ENCODE results near the gene KRTAP12-1. TPM values are rescaled to one million over a fixed set of nuclear protein-coding genes. Genes with fewer than 3 reads are reported as not detected.

Gene KRTAP12-1, protein sequence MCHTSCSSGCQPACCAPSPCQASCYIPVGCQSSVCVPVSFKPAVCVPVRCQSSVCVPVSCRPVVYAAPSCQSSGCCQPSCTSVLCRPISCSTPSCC
- not detected for total RNA-seq
- long read RNA-seq, result 0 reads

DNA sequence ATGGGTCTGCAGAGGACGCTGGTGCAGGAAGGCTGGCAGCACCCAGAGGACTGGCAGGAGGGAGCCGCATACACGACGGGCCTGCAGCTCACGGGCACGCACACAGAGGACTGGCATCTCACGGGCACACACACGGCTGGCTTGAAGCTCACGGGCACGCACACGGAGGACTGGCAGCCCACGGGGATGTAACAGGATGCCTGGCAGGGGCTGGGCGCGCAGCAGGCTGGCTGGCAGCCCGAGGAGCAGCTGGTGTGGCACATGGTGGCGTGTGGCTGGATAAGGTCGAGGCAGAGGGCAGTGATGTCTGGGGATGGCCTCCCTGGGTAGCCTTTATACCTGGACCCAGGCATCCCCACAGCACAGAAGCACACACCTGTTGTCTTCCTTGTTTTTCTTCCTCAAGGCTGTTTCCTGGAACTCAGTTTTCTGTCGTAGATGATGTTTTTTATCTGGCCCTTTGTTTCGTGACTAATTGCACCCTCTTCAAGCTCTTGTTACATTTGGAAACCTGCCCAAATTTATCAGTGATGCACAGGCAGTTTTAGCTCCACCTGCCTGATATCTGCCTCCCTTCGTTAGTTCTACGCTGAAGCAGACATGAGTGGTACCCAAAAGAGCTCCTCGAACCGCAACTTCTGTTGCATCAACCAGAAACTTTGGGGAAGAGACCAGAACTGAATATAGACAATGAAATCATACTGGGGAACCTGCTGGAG lies at the start of gene KRTAP12-1:
Gene KRTAP12-1 (minus strand): TSS at position 303 of the 719 bp plus-strand sequence. CDS start 40 bp downstream, at position 263.
- DNase-seq (no peak), ATAC-seq (ENCODE audit: poor library complexity) (no peak)
- intact Hi-C loops (cut with DNase I), result no loop called here

DNA sequence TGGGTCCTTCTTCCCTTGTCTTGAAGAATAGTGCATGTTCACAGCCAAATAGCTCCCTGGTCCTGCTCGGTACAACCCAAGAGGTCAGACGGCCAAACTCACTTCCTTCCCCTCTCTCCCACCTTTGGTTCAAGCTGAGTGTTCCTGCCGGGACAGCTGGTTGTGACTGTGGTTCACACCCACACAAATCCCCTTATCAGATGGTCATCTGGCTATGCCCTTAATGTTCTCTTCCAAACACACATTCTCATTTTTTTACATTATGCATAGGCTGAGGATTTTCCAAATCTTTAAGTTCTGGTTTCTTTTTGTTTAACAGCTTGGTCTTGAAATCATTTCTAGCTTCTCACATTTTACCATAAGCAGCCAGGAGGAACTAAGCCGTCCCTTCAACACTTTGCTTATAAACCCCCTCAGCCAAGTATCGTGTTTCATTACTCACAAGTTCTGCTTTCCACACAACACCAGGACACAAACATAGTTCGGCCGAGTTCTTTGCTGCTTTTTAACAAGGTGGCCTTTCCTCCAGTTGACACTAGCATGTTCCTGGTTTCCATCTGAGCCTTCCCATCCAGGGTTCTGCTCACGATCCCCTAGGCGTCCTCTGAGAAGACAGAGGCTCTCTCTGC lies 49.1 kb upstream of the KRTAP12-1 start:
- intact Hi-C loops (cut with DNase I), result no loop called here
- DNase-seq (no peak), ATAC-seq (ENCODE audit: poor library complexity) (no peak)

DNA sequence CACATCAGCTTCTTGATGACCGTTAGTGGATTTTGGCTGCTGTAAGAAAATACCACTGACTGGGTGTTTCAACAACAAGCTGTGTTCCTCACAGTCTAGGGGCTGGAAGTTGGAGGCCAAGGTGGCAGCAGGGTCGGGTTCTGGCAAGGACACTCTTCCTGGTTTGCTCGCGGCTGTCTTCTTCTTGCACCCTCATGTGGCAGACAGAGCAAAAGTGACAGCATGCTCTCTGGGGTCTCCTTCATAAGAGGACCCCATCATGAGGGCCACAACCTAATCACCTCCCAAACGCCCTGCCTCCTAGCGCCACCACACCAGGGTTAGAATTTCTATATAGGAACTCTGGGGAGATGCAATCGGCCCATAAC lies 48.0 kb upstream of the KRTAP12-1 start:
- intact Hi-C loops (cut with DNase I), result no loop called here
- ATAC-seq (ENCODE audit: poor library complexity) (no peak), DNase-seq (no peak)

DNA sequence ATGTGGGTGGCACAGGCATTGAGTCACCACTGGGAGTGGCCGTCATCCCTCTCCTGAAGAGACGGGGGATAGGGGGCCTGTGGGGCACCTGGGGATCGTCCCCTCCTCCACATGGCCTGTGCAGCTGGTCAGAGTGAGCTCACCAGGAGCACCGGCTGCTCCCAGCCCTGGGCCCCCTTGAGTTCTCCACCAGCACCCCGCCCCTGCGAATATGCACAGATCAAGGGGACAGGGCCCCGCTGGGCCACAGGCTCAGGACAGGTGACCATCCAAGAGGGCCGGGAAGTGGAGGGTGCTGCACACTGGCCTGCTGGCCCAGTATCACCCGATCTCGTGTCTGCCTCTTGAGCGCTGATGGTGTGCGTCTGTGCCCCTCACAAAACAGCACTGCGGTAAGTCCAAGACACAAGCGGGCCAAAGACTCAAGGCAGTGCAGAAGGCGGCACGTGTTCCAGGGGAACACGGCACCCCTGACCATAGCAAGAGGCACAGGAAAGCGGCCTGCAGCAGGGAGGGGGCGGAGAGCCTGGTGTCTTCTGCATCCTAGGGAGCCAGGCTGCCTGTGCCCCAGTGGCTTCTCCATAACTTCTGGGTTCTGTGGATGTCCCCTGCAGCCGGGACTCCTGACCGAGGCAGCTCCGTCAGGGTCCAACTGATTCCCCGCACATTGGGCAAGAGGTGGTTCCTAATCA lies 47.5 kb upstream of the KRTAP12-1 start:
- DNase-seq (no peak), ATAC-seq (ENCODE audit: poor library complexity) (no peak)
- intact Hi-C loops (cut with DNase I), result no loop called here

DNA sequence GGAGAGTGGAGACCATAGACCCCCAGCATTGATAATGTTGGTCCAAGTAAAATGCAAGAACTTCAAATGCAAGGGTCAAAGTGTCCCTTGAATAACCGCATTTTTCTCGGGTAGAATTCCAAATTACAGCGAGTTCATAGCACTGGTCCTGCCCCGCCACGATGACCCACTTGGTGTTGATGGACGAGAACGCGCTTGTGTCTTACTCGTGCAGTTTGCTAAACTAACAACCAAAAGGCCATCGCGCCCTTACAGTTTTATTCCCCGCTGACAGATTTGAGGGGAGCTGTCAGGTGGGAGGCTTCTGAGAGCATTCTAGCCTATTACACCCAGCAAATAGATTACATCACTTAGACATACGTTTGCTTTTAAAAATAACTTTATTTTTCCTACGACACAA lies 46.8 kb upstream of the KRTAP12-1 start:
- DNase-seq, result no peak
- intact Hi-C loops (cut with DNase I), result no loop called here
- ATAC-seq (ENCODE audit: poor library complexity), result no peak

DNA sequence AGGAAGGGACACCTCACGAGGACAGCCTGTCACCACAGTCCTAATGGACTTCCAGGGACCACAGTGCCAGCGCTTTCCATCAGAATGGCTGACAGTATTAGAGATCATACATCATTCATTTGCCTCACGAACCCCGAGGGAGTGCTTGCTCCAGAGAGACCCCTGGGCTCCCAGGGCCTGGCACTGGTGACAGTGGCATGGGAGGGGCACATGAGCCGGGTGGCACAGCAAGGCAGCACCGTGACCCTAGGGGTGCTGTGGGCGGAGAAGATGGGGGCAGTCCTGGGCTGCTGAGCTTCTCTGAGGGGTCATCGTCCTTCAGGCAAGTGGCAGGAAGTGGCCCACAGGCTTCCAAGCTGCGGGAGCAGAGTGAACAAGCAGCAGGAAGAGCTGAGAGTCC lies 45.8 kb upstream of the KRTAP12-1 start:
- DNase-seq (no peak), ATAC-seq (ENCODE audit: poor library complexity) (no peak)
- intact Hi-C loops (cut with DNase I), result no loop called here

DNA sequence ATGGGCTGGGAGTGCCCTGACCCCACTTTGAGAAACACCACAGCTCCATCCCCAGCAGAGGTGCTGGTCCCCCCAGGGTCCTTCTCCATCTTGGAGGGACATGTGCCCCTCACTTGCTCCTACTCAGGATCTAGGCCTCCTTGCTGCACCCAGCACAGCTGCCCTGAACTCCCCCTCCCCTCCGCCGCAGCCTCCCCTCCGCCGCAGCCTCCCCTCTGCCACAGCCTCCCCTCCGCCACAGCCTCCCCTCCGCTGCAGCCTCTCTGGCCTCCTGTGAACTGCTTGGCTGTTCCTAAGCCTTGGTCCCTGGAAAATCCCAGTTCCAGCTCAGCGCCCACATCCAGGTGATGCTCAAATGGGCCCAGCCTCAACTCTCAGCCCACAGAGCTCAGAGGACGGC lies 45.4 kb upstream of the KRTAP12-1 start:
- ATAC-seq (ENCODE audit: poor library complexity) (no peak), DNase-seq (no peak)
- intact Hi-C loops (cut with DNase I), result no loop called here

DNA sequence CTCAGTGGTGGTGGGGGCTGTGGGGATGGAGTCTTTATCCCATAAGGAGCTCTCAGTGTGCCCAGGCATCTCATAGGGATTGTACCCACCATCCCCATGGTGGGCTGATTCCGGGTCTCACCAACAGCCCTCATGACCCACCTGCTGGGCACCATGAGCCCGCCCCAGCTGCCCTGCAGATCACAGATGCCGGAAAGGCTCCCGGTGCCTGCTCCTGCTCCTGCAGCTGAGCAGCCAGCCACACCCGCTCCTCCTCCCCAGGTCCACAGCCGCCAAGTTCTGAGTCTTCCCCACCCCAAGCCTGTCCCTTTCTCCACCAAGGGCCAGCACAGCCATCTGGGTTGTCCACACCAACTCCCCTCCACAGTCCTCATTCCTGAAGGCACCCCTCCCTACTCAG lies 44.9 kb upstream of the KRTAP12-1 start:
- no peak for DNase-seq
- ATAC-seq (ENCODE audit: poor library complexity), result no peak
- intact Hi-C loops (cut with DNase I), result no loop called here

DNA sequence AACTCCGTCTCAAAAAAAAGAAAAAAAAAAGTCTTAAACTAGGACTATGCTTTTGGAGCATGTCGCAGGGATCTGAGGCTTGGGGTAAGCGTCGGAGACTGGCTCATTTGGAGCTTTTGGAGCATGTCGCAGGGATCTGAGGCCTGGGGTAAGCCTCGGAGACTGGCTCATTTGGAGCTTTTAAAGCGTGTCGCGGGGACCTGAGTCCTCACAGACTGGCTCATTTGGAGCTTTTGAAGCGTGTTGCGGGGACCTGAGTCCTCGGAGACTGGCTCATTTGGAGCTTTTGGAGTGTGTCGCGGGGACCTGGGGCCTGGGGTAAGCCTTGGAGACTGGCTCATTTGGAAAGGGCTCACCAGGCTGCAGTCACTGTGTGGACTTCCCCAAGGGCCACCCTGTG lies 43.0 kb upstream of the KRTAP12-1 start:
- ATAC-seq (ENCODE audit: poor library complexity), result no peak
- intact Hi-C loops (cut with DNase I), result no loop called here
- DNase-seq, result no peak

DNA sequence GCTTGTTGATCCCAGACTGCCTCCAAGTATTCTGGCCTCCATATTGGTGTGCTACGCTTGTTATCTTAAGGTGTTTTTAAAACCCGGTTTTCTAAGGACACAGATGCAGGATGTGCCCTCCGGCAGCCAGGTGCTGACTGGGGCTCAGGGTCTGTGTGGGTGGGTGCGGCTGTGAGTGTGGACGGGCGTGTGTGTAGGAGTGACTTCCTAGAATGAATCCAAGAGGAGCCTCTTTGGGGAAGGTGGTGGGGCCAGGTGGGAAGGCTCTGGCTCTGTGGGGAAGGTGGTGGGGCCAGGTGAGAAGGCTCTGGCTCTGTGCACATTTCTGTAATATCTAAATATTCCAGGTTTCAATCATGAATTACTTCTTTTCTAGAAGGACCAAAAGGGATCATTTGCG lies 42.2 kb upstream of the KRTAP12-1 start:
- DNase-seq, result no peak
- no peak for ATAC-seq (ENCODE audit: poor library complexity)
- intact Hi-C loops (cut with DNase I), result no loop called here

DNA sequence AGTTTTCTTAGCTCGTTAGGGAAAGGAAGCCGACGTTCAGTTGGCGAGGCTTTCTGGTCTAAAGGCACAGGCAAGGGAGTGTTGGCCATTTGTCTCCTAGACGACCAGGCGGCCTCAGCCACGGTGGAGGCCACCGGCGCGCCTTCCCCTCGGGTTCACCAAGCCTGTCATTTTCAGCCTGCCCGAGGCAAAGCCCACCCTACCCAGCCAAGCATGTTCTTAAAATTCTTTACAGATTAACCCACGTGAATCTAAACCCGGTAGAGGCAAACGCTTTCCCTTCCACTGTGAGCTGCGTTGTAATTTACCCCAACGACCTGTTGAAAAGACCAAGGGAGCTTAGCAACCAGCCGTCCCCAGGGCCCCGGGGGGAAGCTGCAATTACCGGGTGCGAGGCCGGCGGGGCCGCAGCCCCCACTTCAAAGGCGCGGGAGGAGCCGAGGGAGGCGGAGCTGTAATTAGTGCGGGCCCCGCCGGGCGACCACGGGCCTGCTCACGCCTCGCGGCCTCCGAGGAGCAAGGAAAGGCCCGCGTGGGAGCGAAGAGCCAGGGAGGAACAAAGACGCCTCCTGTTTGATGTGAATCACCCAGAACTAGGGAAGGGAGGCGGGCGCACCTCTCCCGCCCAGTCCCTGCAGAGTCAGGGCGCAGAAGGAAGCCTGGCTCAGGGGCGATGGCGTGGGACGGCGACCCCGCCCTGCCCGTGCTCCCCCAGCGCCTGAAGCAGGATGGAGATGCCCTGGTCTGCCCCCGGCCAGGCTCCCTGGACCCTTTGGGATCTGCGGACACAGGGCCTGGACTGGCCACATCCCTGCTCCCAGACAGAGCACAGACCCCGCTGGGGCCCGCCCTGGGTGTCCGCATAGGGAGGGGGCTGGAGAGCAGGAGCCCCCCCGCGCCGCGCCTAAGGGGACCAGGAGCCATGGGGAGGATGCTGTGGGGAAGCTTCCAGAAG lies 41.5 kb upstream of the KRTAP12-1 start:
- ATAC-seq (ENCODE audit: poor library complexity) (no peak), DNase-seq (no peak)
- intact Hi-C loops (cut with DNase I), result no loop called here

DNA sequence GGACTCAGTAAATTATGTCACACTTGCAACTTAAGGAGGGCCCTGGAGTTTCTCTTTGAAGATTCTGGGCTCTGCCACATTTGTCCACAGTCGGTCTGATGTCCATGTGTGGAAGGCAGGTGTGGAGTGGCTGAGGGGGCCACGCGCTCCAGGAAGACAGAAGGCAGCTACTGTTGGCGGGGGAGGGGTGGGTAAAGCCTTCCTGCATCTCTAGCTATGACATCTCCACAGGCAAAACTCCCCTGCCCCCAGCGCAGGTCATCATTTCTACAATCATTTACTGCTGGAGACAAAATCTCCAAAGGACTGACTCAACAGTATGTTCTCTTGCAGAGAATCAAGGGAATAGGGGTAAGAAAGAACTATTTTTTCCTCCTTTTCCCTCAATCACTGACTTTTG lies 40.8 kb upstream of the KRTAP12-1 start:
- no peak for DNase-seq
- ATAC-seq (ENCODE audit: poor library complexity), result no peak
- intact Hi-C loops (cut with DNase I), result no loop called here

DNA sequence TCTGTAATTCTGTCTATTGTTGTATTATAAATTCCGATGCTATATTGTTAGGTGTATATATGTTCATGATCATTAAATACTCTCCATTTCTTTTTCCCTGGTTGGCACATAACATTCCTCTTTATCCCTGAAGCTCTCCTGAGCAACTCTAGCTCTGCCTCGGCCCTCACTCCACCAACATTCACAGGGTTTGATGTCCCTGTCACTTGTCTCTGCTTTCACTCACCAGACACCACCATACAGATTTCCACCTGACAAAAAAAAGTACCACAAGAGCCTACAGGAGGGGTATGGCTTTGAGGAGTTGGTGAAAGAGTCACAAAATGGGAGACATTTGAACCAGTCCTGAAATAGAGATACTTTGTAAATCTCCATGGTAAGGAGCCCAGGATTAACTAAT lies 38.2 kb upstream of the KRTAP12-1 start:
- intact Hi-C loops (cut with DNase I), result no loop called here
- DNase-seq (no peak), ATAC-seq (ENCODE audit: poor library complexity) (peak; percentile 18)

DNA sequence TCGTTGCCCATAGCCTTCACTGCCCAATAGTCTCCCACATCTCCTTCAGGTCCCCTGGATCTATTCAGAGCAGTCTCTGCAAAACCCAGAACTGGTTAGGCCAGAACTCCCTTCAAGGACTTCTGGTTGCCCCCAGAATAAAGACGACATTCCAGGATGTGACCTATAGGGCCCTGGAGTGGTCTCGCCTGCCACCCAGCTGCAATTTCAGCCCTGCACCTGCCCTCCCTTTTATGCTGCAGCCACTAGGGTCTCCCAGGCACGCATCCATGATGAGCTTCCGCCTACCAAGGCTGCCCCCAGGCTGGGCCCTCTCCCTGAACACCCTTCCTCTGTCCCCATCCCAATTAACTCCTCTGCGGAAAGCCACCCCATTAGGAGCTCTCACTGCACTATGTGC lies 36.6 kb upstream of the KRTAP12-1 start:
- DNase-seq (no peak), ATAC-seq (ENCODE audit: poor library complexity) (no peak)
- intact Hi-C loops (cut with DNase I), result no loop called here

DNA sequence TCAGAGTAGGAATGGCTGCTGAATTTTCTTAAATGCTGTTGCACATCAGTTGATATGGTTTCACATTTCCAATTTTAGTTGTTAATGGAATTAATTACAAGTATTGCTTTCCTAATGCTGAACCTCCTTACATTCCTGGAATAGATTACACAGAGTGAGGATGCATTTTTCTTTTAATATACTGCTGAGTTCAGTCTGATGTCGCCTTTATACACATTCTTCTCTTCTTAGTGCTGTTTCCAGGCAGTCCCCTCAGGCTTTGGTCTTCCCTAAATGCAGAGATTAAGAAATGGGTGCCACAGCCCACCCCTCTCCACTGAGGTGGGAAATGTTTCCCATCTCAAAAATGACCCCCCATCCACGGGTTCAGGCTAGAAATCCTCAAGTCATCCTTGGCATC lies 36.1 kb upstream of the KRTAP12-1 start:
- intact Hi-C loops (cut with DNase I), result no loop called here
- ATAC-seq (ENCODE audit: poor library complexity) (no peak), DNase-seq (no peak)

DNA sequence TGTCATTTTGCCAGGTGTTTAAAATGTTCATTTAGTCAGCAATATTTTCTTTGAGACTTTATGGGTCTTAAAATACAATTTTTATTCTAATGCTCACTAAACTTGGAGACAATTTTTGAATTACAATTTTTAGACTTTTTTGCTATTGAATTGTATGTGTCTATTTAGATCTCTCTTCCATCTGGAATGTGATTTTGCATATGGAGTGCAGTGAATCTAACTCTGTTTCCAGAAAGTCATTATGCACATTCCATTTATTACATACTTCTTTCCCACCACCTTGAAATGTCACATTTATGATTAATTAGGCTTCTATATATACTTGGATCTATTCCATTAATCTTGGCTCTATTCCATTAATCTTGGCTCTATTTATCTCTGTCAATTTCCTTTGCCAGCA lies 35.0 kb upstream of the KRTAP12-1 start:
- no peak for ATAC-seq (ENCODE audit: poor library complexity)
- intact Hi-C loops (cut with DNase I), result no loop called here
- no peak for DNase-seq

DNA sequence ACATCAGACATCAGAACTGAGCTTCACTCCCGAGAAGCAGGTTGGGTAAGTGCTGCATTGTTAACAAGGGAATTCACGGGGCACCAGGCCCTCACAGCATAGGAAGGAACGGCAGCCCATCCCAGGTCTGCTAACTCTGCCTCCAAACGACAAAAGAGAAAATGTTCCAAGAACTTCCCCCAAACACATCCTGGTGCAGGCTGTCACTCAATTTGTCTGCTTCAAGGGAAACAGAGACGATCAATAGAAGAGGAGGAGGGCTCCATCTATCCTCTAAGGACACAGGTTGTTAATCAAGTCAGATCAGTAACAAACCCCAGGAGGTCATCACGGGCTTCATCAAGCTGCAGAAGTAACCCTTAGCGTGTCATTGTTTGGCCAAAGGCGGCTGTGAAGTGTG lies 32.9 kb upstream of the KRTAP12-1 start:
- ATAC-seq (ENCODE audit: poor library complexity) (no peak), DNase-seq (no peak)
- intact Hi-C loops (cut with DNase I), result no loop called here

DNA sequence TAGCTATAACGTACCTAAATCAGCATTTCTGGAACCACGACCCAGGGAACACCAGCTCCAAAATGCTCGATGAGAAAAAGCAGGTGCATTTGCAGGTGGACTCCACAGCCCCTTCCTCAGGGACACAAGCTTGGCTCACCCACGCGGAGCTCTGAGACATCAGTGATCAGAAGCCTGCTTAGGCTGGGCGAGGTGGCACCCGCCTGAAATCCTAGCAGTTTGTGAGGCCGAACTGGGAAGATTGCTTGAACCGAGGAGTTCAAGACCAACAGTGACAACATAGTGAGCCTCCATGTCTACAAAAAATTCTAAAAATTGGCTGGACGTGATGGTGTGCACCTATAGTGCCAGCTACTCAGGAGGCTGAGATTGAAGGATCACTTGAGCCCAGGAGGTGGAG lies 31.9 kb upstream of the KRTAP12-1 start:
- intact Hi-C loops (cut with DNase I), result no loop called here
- no peak for ATAC-seq (ENCODE audit: poor library complexity)
- no peak for DNase-seq

DNA sequence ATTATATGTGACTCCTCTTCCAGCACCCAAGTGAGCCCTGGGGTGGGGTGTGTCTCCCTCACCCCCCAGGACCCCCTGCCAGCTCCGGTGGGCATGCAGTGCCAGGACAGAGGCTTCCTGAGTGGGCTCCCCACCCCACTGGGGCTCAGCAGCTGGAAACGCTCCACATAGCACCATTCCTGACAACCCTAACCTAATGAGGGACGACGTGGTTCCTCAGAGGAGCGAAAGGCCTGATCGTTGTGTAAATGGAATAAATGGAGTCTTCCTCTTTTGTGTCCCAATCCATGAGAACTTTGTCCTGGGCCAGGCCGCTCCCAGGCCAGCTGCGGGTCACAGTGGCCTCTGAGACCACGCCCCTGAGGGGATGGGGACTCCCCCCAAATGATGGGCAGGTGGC lies 31.2 kb upstream of the KRTAP12-1 start:
- ATAC-seq (ENCODE audit: poor library complexity) (no peak), DNase-seq (no peak)
- intact Hi-C loops (cut with DNase I), result no loop called here
